Measurements from ENCODE around the gene CYB5R3.

GRCh38 chr22:42649246-42650099, at the start of gene CYB5R3:
- TF ChIP-seq CSDC2 (CRISPR knock-in tag; IDR thresholded peaks at IDR 0.05) (no peak), ARNTL (CRISPR knock-in tag; IDR thresholded peaks at IDR 0.05; ENCODE audit: borderline replicate concordance, low read depth) (no peak)

Data from SK-N-SH treated with all-trans-retinoic acid at 6 μM for 48 hours (cell line).